HG03354 (cell line): ENCODE data around the gene NCAM1.

Source experiments
- ATAC-seq: cut with Tn5 transposase; IDR thresholded peaks from one replicate; pipeline ENCODE4 v1.9.1; 2021; ENCODE audit warnings: mild to moderate bottlenecking; ENCODE audit not compliant: unreplicated experiment, poor library complexity, severe bottlenecking

Gene NCAM1

GRCh38 chr11:113119074-113119473, 157.9 kb downstream of the NCAM1 start:
- ATAC-seq = no peak

GRCh38 chr11:113119966-113120736, 158.9 kb downstream of the NCAM1 start:
- no peak for ATAC-seq

GRCh38 chr11:113121746-113122145, 160.5 kb downstream of the NCAM1 start:
- no peak for ATAC-seq

- no peak for ATAC-seq
These were observed 162.8 kb downstream of the NCAM1 start for GRCh38 chr11:113124006-113124405.

- ATAC-seq = no peak
These were observed 163.4 kb downstream of the NCAM1 start for GRCh38 chr11:113124578-113124977.

- no peak for ATAC-seq
These were observed 168.2 kb downstream of the NCAM1 start for GRCh38 chr11:113129261-113129992.

GRCh38 chr11:113131036-113131775, 170.0 kb downstream of the NCAM1 start:
- no peak for ATAC-seq

GRCh38 chr11:113133071-113133470, 171.9 kb downstream of the NCAM1 start:
- no peak for ATAC-seq

- ATAC-seq = no peak
These were observed 173.4 kb downstream of the NCAM1 start for GRCh38 chr11:113134626-113135025.

- ATAC-seq = no peak
These were observed 176.7 kb downstream of the NCAM1 start for GRCh38 chr11:113137713-113138529.

- no peak for ATAC-seq
These were observed 177.5 kb downstream of the NCAM1 start for GRCh38 chr11:113138731-113139130.

- no peak for ATAC-seq
These were observed 179.8 kb downstream of the NCAM1 start for GRCh38 chr11:113141010-113141409.

GRCh38 chr11:113142508-113142907, 181.3 kb downstream of the NCAM1 start:
- no peak for ATAC-seq

GRCh38 chr11:113147249-113147648, 186.0 kb downstream of the NCAM1 start:
- no peak for ATAC-seq

GRCh38 chr11:113148076-113148475, 186.9 kb downstream of the NCAM1 start:
- no peak for ATAC-seq

GRCh38 chr11:113148652-113149051, 187.4 kb downstream of the NCAM1 start:
- no peak for ATAC-seq

GRCh38 chr11:113151521-113151920, 190.3 kb downstream of the NCAM1 start:
- ATAC-seq = no peak

- no peak for ATAC-seq
These were observed 191.3 kb downstream of the NCAM1 start for GRCh38 chr11:113152500-113152899.

- ATAC-seq = no peak
These were observed 192.6 kb downstream of the NCAM1 start for GRCh38 chr11:113153847-113154246.
